Right lobe of liver (tissue), 4 donors: ENCODE results near the gene DCST1.

Experiments
- POLR2A ChIP-seq: fragments of 450-650 bp; IDR thresholded peaks from one replicate; pipeline ENCODE4 v1.6.1; 2017; ENCODE audit warnings: antibody characterized with exemption, mild to moderate bottlenecking
- TF ChIP-seq, protein P1 (sequence below), 4 donors: fragments of 200-600 bp in 3 of 4; fragments of 450-650 bp in 1 of 4; IDR thresholded peaks; one replicate each; pipeline versions ENCODE4 v1.5.1 to v1.8.0; 2016 to 2022; ENCODE audit warnings: antibody characterized with exemption in 4 of 4, mild to moderate bottlenecking in 2 of 4
- donor health status: DM: no; HTN: no; CAD: no.
- donor health status: DM: no; HTN: no; CAD: no.
- donor health status: DM: no; HTN: yes; CAD: no.

DNA sequence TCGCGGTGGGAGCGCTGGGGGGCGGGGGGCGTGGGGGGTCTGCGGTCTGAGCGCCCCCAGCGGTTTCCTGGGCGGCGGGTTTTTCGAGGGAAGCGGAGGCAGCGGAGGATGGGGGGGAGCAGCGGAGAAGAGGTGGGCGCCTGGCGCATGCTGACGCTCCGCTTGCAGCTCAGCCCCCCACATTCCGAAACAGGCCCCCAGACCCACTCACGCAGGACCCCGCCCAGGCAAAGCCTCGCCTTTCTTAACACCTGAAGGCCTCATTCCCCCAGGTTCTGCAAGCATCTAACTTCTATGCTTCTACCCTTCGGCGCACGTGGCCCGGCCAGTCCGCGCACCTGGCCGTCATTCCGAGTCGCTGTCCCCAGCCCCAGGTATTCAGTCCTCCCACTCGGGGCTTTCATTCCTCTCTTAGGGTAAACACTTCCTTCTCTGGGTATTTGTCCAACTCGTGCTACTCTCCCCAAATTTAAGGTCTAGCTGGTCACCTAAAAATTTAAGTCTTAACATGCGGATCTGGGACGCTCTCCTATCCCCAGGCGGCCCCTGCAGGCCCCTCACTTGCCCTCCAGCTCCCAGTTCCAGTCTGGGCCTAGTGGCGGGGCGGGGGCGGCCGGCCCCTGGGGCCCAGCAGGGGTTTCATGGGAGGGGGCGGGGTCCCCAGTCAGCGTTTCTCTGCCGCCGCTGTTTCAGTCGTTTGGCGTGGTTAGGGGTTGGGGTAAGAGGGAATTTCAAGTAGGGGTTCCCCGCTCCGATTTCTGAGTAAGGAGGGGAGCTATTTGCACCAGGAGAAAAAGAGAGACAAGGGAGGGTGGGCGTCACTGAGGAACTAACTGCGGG lies 33.8 kb upstream of the DCST1 start:
- TF ChIP-seq, protein P1, sequence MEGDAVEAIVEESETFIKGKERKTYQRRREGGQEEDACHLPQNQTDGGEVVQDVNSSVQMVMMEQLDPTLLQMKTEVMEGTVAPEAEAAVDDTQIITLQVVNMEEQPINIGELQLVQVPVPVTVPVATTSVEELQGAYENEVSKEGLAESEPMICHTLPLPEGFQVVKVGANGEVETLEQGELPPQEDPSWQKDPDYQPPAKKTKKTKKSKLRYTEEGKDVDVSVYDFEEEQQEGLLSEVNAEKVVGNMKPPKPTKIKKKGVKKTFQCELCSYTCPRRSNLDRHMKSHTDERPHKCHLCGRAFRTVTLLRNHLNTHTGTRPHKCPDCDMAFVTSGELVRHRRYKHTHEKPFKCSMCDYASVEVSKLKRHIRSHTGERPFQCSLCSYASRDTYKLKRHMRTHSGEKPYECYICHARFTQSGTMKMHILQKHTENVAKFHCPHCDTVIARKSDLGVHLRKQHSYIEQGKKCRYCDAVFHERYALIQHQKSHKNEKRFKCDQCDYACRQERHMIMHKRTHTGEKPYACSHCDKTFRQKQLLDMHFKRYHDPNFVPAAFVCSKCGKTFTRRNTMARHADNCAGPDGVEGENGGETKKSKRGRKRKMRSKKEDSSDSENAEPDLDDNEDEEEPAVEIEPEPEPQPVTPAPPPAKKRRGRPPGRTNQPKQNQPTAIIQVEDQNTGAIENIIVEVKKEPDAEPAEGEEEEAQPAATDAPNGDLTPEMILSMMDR (IDR thresholded peaks at IDR 0.05), result no peak
- no peak for TF ChIP-seq POLR2A
